Neural progenitor cell (in vitro differentiated cells): Measurements from ENCODE around the gene TFPI.

Experiments used
- EZH2phosphoT487 ChIP-seq: fragments of 200-600 bp; sonication (generic); IDR thresholded peaks from 2 replicates; pipeline ENCODE4 v1.6.1; 2017; ENCODE audit warnings: antibody characterized with exemption
- TF ChIP-seq, protein P1 (sequence below): fragments of 200-600 bp; sonication (generic); IDR thresholded peaks from 2 replicates; pipeline ENCODE4 v1.5.1; 2017; ENCODE audit warnings: antibody characterized with exemption, mild to moderate bottlenecking

DNA sequence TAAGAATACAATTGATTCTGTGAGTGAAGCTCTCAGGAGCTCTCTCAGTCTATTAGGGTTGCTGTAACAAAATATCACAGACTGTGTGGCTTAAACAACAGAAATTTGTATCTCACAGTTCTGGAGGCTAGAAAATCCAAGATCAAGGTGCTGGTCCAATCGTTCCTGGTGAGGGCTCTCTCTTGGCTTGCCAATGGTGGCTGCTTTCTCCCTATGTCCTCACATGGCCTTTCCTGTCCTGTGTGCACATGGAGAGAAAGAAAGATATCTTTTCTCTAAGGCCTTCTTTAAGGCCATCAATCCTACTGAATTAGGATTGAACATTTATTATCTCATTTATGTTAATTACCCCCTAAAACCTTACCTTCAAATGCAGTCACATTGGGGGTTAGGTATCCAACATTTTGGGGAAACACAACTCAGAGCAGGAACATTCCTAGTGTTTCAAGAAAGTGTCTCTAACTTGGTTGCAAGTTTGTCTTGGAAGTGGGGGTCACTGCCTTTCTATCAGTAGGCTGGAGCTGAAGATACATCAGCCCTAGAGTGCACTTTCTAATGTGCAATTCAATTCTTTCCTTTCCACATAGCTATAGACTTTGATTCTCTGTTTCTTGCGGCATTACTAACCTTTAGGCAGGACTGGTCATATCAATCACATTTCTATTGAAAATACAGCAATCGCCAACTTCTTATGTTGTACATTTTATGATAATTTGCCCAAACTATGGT lies 24.8 kb downstream of the TFPI start:
- TF ChIP-seq, protein P1, sequence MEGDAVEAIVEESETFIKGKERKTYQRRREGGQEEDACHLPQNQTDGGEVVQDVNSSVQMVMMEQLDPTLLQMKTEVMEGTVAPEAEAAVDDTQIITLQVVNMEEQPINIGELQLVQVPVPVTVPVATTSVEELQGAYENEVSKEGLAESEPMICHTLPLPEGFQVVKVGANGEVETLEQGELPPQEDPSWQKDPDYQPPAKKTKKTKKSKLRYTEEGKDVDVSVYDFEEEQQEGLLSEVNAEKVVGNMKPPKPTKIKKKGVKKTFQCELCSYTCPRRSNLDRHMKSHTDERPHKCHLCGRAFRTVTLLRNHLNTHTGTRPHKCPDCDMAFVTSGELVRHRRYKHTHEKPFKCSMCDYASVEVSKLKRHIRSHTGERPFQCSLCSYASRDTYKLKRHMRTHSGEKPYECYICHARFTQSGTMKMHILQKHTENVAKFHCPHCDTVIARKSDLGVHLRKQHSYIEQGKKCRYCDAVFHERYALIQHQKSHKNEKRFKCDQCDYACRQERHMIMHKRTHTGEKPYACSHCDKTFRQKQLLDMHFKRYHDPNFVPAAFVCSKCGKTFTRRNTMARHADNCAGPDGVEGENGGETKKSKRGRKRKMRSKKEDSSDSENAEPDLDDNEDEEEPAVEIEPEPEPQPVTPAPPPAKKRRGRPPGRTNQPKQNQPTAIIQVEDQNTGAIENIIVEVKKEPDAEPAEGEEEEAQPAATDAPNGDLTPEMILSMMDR, result no peak
- TF ChIP-seq EZH2phosphoT487, result no peak
